ENCODE data around the gene CD2BP2. TPM values are rescaled to one million over a fixed set of nuclear protein-coding genes. Genes with fewer than 3 reads are reported as not detected.

The CD2BP2 gene
- total and polyA plus RNA-seq, 2 donors (not counting 1 experiment from before 2014, with no cell fraction given): 26.1 to 80.1 TPM

DNA sequence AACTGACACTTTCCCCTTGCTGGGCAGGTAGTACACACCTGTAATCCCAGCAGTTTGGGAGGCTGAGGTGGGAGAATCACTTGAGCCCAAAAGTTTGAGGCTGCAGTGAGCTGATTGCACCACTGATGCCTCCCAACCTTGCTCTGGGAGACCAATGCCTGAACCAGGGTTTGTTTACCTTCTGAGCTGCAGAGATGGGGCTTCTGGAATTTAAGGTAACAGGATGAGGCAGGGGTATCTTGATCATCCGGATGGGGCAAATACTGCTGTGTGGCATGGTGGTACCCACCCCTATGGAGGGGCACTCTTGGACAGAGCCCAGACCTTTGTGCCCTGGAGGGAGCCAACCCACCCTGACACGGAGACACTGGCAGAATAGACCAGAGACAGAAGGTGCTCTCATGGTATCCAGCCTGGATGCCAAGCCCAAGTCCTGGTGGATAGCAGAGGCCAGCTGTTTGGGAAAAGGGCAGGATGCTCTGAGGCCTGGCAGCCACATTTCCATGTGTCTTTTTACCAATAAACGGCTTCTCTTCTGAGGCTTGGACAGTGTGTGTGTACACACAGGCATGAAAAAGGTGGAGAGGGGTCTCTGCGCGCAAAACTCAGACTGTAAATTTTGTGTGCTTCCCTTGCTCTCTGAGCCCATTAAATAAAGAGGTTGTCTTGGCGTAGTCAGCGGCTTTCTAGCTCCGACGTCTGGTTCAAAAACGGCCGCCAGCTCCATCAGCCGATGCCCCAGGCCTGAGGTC lies 44.5 kb upstream of the CD2BP2 start:
- TF ChIP-seq CTCF (IDR thresholded peaks at IDR 0.05): no peak
- no peak for TF ChIP-seq EZH2 (IDR thresholded peaks at IDR 0.05; ENCODE audit: borderline replicate concordance, insufficient read depth, low read depth, low read length, poor library complexity, severe bottlenecking)
- no peak for ATAC-seq (ENCODE audit: low read depth)
- Mint-ChIP-seq H3K4me1 (peaks cover 27% of the 10 kb centered on the region), H3K27ac (peak overlapping the region; percentile 63), H3K4me3 (peak overlapping the region; percentile 90), H3K9me3 (ENCODE audit: insufficient read depth) (no peaks in the 10 kb centered on the region), H3K27me3 (peaks cover 4% of the 10 kb centered on the region)
- no peaks in the 10 kb centered on the region for H3K9me3 ChIP-seq (ENCODE audit: control extremely low read depth in 1 of 3, control insufficient read depth in 2 of 3, insufficient read depth in 1 of 3, low read length in 2 of 3)
- WGBS (ENCODE audit: insufficient coverage): 23% methylated on average over 12 of the region's 12 CpGs
- DNase-seq: peak; percentile 12
- H3K4me3 ChIP-seq (ENCODE audit: control extremely low read depth in 1 of 5, extremely low read depth in 1 of 5, insufficient read depth in 1 of 5, low read depth in 2 of 5, low read length in 4 of 5): peak overlapping the region in 4 of 5 experiments; percentile 61 to 85 (median 70)
- intact Hi-C loops (cut with micrococcal nuclease): loop anchor here (10.0 kb wide), 1 partner anchor 535 kb away; the partner anchor contains the start of gene CDIPT
- ChIA-PET POLR2A (interaction anchor here (0.6 to 1.3 kb wide), 4 partner anchors 10 to 233 kb away, joined by 4 to 6 read pairs (median 4); no protein-coding TSS in a partner anchor), CTCF (interaction anchor here (2.2 to 2.5 kb wide), 2 partner anchors 9 to 17 kb away, joined by 5 to 15 read pairs; partner anchors contain the start of genes SEPTIN1 and ZNF771)
- H3K27ac ChIP-seq (ENCODE audit: low read length in 2 of 2): no peak overlapping the region
- H3K79me2 ChIP-seq (ENCODE audit: control insufficient read depth, insufficient read depth, low read length): peaks cover 30% of the 10 kb centered on the region
- peak overlapping the region; percentile 76 for H3K9ac ChIP-seq (ENCODE audit: low read length)
- peaks cover 25% of the 10 kb centered on the region for H4K20me1 ChIP-seq (ENCODE audit: control insufficient read depth, insufficient read depth, low read length, poor library complexity, severe bottlenecking)
- H3K36me3 ChIP-seq (replicated peaks in 1 of 2; ENCODE audit: control extremely low read depth in 1 of 2, control insufficient read depth in 1 of 2, extremely low read depth in 1 of 2, insufficient read depth in 2 of 2, low read length in 1 of 2): peaks cover 0 to 16% of the 10 kb centered on the region in 2 experiments
- no peaks in the 10 kb centered on the region for H3K27me3 ChIP-seq (replicated peaks in 1 of 4; ENCODE audit: control extremely low read depth in 1 of 4, control insufficient read depth in 3 of 4, insufficient read depth in 4 of 4, low read length in 3 of 4)
- peak overlapping the region; percentile 98 for H3K4me2 ChIP-seq (replicated peaks; ENCODE audit: low read depth, low read length, poor library complexity, severe bottlenecking)
- peaks cover 16 to 36% of the 10 kb centered on the region in 2 donors for H3K4me1 ChIP-seq (ENCODE audit: control insufficient read depth in 2 of 2, insufficient read depth in 2 of 2, low read length in 2 of 2)
- peak overlapping the region; percentile 94 for H2AFZ ChIP-seq (ENCODE audit: insufficient read depth, low read depth, low read length, poor library complexity, severe bottlenecking)

All from B cell (primary cell).